ENCODE data around the gene GALNT2. TPM values are rescaled to one million over a fixed set of nuclear protein-coding genes. Genes with fewer than 3 reads are reported as not detected.

The GALNT2 gene
- polyA plus RNA-seq, 6 donors from 2014 or later: 15.1 to 22.4 (median 17.5) TPM

GRCh38 chr1:230079199-230080024 lies 12.4 kb downstream of the GALNT2 start:
- Mint-ChIP-seq H3K9me3 (peaks cover 0 to 10% (median 5%) of the 10 kb centered on the region in 7 donors), H3K27me3 (no peaks in the 10 kb centered on the region), H3K4me3 (no peak overlapping the region), H3K36me3 (peaks cover 0 to 17% of the 10 kb centered on the region in 2 donors), H3K27ac (peak overlapping the region in 4 of 6 donors; percentile 4 to 79 (median 67)), H3K4me1 (peaks cover 47 to 52% (median 52%) of the 10 kb centered on the region in 3 donors)
- no peak for DNase-seq
- ATAC-seq (ENCODE audit: low read depth in 2 of 2): no peak

GRCh38 chr1:230080822-230081221 lies 13.8 kb downstream of the GALNT2 start:
- Mint-ChIP-seq H3K4me3 (no peak overlapping the region), H3K36me3 (peaks cover 0 to 17% of the 10 kb centered on the region in 2 donors), H3K27me3 (no peaks in the 10 kb centered on the region), H3K9me3 (peaks cover 0 to 10% (median 5%) of the 10 kb centered on the region in 7 donors), H3K4me1 (peaks cover 50 to 58% (median 54%) of the 10 kb centered on the region in 3 donors), H3K27ac (no peak overlapping the region)
- ATAC-seq (ENCODE audit: low read depth in 2 of 2): no peak
- no peak for DNase-seq

GRCh38 chr1:230081751-230082150 lies 14.7 kb downstream of the GALNT2 start:
- DNase-seq: no peak
- H3K9me3 Mint-ChIP-seq: peaks cover 0 to 10% (median 5%) of the 10 kb centered on the region in 7 donors
- H3K4me3 Mint-ChIP-seq: no peak overlapping the region
- no peaks in the 10 kb centered on the region for H3K27me3 Mint-ChIP-seq
- H3K27ac Mint-ChIP-seq: peak overlapping the region in 4 of 6 donors; percentile 50 to 90 (median 80)
- peaks cover 50 to 60% (median 52%) of the 10 kb centered on the region in 3 donors for H3K4me1 Mint-ChIP-seq
- ATAC-seq (ENCODE audit: low read depth in 2 of 2): no peak
- peaks cover 0 to 17% of the 10 kb centered on the region in 2 donors for H3K36me3 Mint-ChIP-seq

GRCh38 chr1:230082211-230082610 lies 15.2 kb downstream of the GALNT2 start:
- peaks cover 51 to 60% (median 53%) of the 10 kb centered on the region in 3 donors for H3K4me1 Mint-ChIP-seq
- H3K27me3 Mint-ChIP-seq: no peaks in the 10 kb centered on the region
- DNase-seq: no peak
- H3K27ac Mint-ChIP-seq: peak overlapping the region in 5 of 6 donors; percentile 50 to 90 (median 86)
- H3K9me3 Mint-ChIP-seq: peaks cover 0 to 10% (median 5%) of the 10 kb centered on the region in 7 donors
- no peak for ATAC-seq (ENCODE audit: low read depth in 2 of 2)
- H3K4me3 Mint-ChIP-seq: no peak overlapping the region
- peaks cover 0 to 17% of the 10 kb centered on the region in 2 donors for H3K36me3 Mint-ChIP-seq

GRCh38 chr1:230083053-230083452 lies 16.0 kb downstream of the GALNT2 start:
- peaks cover 0 to 17% of the 10 kb centered on the region in 2 donors for H3K36me3 Mint-ChIP-seq
- DNase-seq (no peak), ATAC-seq (ENCODE audit: low read depth in 2 of 2) (no peak)
- peak overlapping the region in 3 of 8 donors; percentile 2 to 63 (median 41) for H3K4me3 Mint-ChIP-seq
- H3K9me3 Mint-ChIP-seq: peaks cover 0 to 10% (median 5%) of the 10 kb centered on the region in 7 donors
- no peaks in the 10 kb centered on the region for H3K27me3 Mint-ChIP-seq
- peak overlapping the region; percentile 89 to 90 (median 90) for H3K27ac Mint-ChIP-seq
- H3K4me1 Mint-ChIP-seq: peaks cover 56 to 66% (median 57%) of the 10 kb centered on the region in 3 donors

GRCh38 chr1:230083746-230084407 lies 16.8 kb downstream of the GALNT2 start:
- Mint-ChIP-seq H3K36me3 (peaks cover 0 to 17% of the 10 kb centered on the region in 2 donors), H3K4me1 (peaks cover 62 to 74% (median 62%) of the 10 kb centered on the region in 3 donors), H3K4me3 (peak overlapping the region in 2 of 8 donors; percentile 13 to 29), H3K9me3 (peaks cover 0 to 10% (median 5%) of the 10 kb centered on the region in 7 donors), H3K27me3 (no peaks in the 10 kb centered on the region), H3K27ac (peak overlapping the region in 4 of 6 donors; percentile 66 to 90 (median 88))
- DNase-seq (no peak), ATAC-seq (ENCODE audit: low read depth in 2 of 2) (no peak)

DNA sequence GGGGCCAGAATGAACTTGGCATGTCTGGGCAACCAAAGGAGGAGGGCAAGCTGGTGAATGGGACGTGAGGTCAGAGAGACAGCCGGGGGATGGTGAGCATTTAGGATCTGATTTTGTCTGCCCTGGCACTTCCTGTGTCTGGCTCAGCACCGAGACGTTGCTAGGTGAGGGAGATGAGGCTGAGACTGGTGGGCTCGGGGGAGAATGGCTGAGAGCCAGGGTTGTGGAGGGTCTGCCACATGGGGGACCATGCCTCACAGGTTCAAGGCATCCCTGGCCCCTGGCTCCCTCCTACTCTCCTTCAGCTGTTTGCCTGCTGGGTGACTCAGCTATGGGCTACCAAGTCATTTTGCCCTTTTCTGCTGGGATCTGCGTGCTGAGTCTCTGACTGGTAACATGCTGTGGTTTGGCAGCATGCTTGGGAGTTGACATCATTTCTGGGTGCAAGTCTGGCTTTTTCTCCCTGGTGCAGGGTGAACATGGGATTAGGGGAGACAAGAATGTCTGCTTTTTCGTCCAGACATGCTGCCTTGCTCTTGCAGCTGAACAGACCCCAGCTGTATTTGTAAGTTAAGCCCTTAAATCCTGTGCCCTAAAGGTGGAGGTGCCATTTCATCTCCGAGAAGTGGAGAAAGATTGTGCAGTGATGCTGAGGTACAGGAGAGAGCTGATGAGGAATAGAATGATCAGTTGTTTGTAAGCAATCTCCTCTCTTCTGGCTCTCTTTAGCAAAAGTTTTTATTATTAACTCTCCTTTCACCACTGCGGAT lies 17.6 kb downstream of the GALNT2 start:
- H3K36me3 Mint-ChIP-seq: peaks cover 3 to 17% of the 10 kb centered on the region in 2 donors
- peaks cover 0 to 10% (median 5%) of the 10 kb centered on the region in 7 donors for H3K9me3 Mint-ChIP-seq
- no peaks in the 10 kb centered on the region for H3K27me3 Mint-ChIP-seq
- ATAC-seq (ENCODE audit: low read depth in 2 of 2) (peak in 1 of 2 donors; percentile 45), DNase-seq (no peak)
- peak overlapping the region in 1 of 8 donors; percentile 1 for H3K4me3 Mint-ChIP-seq
- peak overlapping the region in 4 of 6 donors; percentile 35 to 90 (median 89) for H3K27ac Mint-ChIP-seq
- peaks cover 65 to 77% (median 66%) of the 10 kb centered on the region in 3 donors for H3K4me1 Mint-ChIP-seq

GRCh38 chr1:230085178-230085515 lies 18.1 kb downstream of the GALNT2 start:
- peaks cover 4 to 17% of the 10 kb centered on the region in 2 donors for H3K36me3 Mint-ChIP-seq
- peak overlapping the region in 1 of 6 donors; percentile 90 for H3K27ac Mint-ChIP-seq
- no peak for DNase-seq
- no peaks in the 10 kb centered on the region for H3K27me3 Mint-ChIP-seq
- peaks cover 0 to 10% (median 5%) of the 10 kb centered on the region in 7 donors for H3K9me3 Mint-ChIP-seq
- ATAC-seq (ENCODE audit: low read depth in 2 of 2): no peak
- no peak overlapping the region for H3K4me3 Mint-ChIP-seq
- peaks cover 64 to 75% (median 65%) of the 10 kb centered on the region in 3 donors for H3K4me1 Mint-ChIP-seq

DNA sequence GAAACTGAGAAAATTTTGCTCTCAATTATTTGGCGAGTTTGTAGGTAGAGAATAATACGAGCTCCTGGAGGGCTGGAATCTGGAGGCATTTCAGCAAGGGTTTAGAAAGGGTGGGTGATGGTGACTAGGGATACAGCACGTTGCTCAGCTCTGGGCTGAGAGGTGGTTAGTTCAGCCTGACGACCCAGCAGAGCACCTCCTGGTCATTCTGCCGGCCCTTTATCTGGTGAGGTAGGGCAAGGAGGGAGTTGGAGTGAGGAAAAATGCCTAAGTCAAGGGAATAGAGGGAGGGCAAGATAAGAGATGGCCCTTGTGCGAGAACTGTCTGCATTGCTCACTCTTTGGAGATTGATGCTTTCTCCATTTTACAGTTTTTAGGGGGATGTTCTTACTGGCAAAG lies 19.1 kb downstream of the GALNT2 start:
- H3K27me3 Mint-ChIP-seq: no peaks in the 10 kb centered on the region
- H3K36me3 Mint-ChIP-seq: peaks cover 4 to 17% of the 10 kb centered on the region in 2 donors
- H3K9me3 Mint-ChIP-seq: peaks cover 0 to 10% (median 5%) of the 10 kb centered on the region in 7 donors
- peaks cover 62 to 80% (median 64%) of the 10 kb centered on the region in 3 donors for H3K4me1 Mint-ChIP-seq
- H3K4me3 Mint-ChIP-seq: peak overlapping the region in 1 of 8 donors; percentile 38
- DNase-seq (no peak), ATAC-seq (ENCODE audit: low read depth in 2 of 2) (no peak)
- H3K27ac Mint-ChIP-seq: peak overlapping the region in 3 of 6 donors; percentile 45 to 88 (median 74)

GRCh38 chr1:230087028-230087716 lies 20.1 kb downstream of the GALNT2 start:
- Mint-ChIP-seq H3K9me3 (peaks cover 0 to 10% (median 5%) of the 10 kb centered on the region in 7 donors), H3K27me3 (no peaks in the 10 kb centered on the region), H3K4me3 (no peak overlapping the region), H3K4me1 (peaks cover 60 to 80% (median 62%) of the 10 kb centered on the region in 3 donors), H3K36me3 (peaks cover 4 to 12% of the 10 kb centered on the region in 2 donors), H3K27ac (peak overlapping the region in 3 of 6 donors; percentile 7 to 88 (median 61))
- no peak for DNase-seq
- ATAC-seq (ENCODE audit: low read depth in 2 of 2): peak; percentile 39 to 51

DNA sequence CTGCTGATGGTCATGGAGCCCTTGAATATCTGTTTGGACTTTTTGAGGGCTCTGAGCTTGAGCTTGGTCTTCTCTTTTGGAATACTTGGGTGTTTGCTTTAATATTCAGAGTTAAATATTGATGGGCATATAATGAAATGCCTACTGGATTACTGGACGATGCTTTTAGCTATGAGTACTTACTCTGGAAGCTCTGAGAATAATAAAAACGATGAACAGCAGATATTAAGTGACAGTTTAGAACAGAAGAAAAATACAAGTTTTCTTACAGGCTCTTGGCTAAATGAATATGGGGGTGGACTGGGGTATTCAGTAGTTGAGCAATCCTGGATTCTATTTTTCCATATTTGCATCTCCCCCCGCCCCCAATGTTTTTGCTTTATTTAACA lies 20.7 kb downstream of the GALNT2 start:
- Mint-ChIP-seq H3K27me3 (no peaks in the 10 kb centered on the region), H3K4me3 (no peak overlapping the region), H3K4me1 (peaks cover 56 to 76% (median 57%) of the 10 kb centered on the region in 3 donors), H3K9me3 (peaks cover 0 to 7% (median under 1%) of the 10 kb centered on the region in 7 donors), H3K36me3 (peaks cover 6 to 7% of the 10 kb centered on the region in 2 donors), H3K27ac (peak overlapping the region in 4 of 6 donors; percentile 7 to 88 (median 56))
- DNase-seq (no peak), ATAC-seq (ENCODE audit: low read depth in 2 of 2) (no peak)

DNA sequence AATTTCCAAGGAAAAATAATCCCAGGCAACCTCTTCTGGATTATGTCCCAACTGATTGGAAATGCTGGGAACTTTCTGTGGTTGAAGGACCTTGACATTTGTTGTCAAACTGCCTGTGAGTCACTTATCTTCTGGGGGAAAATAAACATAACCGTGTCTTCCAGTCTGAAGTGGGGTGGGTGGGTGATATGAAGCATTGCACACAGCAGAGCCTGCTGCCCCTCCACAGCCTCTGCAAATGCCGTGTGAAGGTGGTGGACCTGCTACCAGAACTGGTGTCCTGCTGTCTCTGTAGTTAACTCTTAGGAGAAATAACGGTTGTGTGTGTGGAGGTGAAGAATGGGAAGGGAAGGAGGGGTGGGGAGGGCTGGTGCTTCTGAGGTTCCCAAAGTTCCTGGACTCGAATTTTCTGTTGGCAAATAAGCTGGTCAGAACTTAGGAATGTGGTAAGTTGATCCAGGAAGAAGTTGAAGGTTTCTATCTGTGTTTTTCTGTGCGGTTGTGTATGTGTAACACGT lies 23.2 kb downstream of the GALNT2 start:
- no peak for ATAC-seq (ENCODE audit: low read depth in 2 of 2)
- H3K36me3 Mint-ChIP-seq: peaks cover 0 to 19% of the 10 kb centered on the region in 2 donors
- peaks cover 38 to 60% (median 42%) of the 10 kb centered on the region in 3 donors for H3K4me1 Mint-ChIP-seq

More for the DNA sequence above, 23.2 kb downstream of the GALNT2 start:
- Mint-ChIP-seq H3K9me3 (no peaks in the 10 kb centered on the region), H3K4me3 (no peak overlapping the region), H3K27me3 (no peaks in the 10 kb centered on the region), H3K27ac (peak overlapping the region in 3 of 6 donors; percentile 17 to 63 (median 53))
- DNase-seq: no peak

Data from naive B cell (primary cell).